ENCODE data around the gene LGI4. TPM values are rescaled to one million over a fixed set of nuclear protein-coding genes. Genes with fewer than 3 reads are reported as not detected.

The LGI4 gene
- polyA plus RNA-seq, 4 donors: 0.45 to 14.5 (median 4.1) TPM

- H3K36me3 ChIP-seq (ENCODE audit: control insufficient read depth in 3 of 3, insufficient read depth in 2 of 3, low read depth in 1 of 3, low read length in 3 of 3): no peaks in the 10 kb centered on the region
- FAIRE-seq (no peak), DNase-seq (no peak)
- H3K27me3 ChIP-seq (ENCODE audit: control insufficient read depth in 3 of 3, insufficient read depth in 3 of 3, low read length in 3 of 3): no peaks in the 10 kb centered on the region
- no peaks in the 10 kb centered on the region for H3K4me1 ChIP-seq (ENCODE audit: control insufficient read depth in 3 of 3, insufficient read depth in 2 of 3, low read depth in 1 of 3, low read length in 2 of 3)
- peaks cover 0 to 5% of the 10 kb centered on the region in 2 donors for H3K9me3 ChIP-seq (ENCODE audit: control insufficient read depth in 2 of 2, insufficient read depth in 1 of 2, low read depth in 1 of 2, low read length in 1 of 2)
- no peak overlapping the region for H3K4me3 ChIP-seq (ENCODE audit: low read depth in 1 of 3, low read length in 3 of 3)
- H3K27ac ChIP-seq (ENCODE audit: low read depth in 1 of 3, low read length in 2 of 3): no peak overlapping the region
- WGBS, 3 donors: 80 to 86% (median 81%) methylated on average over 14 of the region's 14 CpGs
Measured at GRCh38 chr19:35079826-35080225, 55.0 kb downstream of the LGI4 start.

- no peak overlapping the region for H3K27ac ChIP-seq (ENCODE audit: low read depth in 1 of 3, low read length in 2 of 3)
- no peaks in the 10 kb centered on the region for H3K27me3 ChIP-seq (ENCODE audit: control insufficient read depth in 3 of 3, insufficient read depth in 3 of 3, low read length in 3 of 3)
- DNase-seq: no peak
- H3K4me1 ChIP-seq (ENCODE audit: control insufficient read depth in 3 of 3, insufficient read depth in 2 of 3, low read depth in 1 of 3, low read length in 2 of 3): no peaks in the 10 kb centered on the region
- FAIRE-seq: no peak
- 84 to 90% (median 86%) methylated on average over 16 to 17 of the region's 17 CpGs for WGBS, 3 donors
- peaks cover 0 to 5% of the 10 kb centered on the region in 2 donors for H3K9me3 ChIP-seq (ENCODE audit: control insufficient read depth in 2 of 2, insufficient read depth in 1 of 2, low read depth in 1 of 2, low read length in 1 of 2)
- H3K4me3 ChIP-seq (ENCODE audit: low read depth in 1 of 3, low read length in 3 of 3): no peak overlapping the region
- no peaks in the 10 kb centered on the region for H3K36me3 ChIP-seq (ENCODE audit: control insufficient read depth in 3 of 3, insufficient read depth in 2 of 3, low read depth in 1 of 3, low read length in 3 of 3)
Measured at GRCh38 chr19:35077411-35078223, 57.2 kb downstream of the LGI4 start.

- DNase-seq (no peak), FAIRE-seq (no peak)
- WGBS, 3 donors: 58 to 66% (median 62%) methylated on average over 8 of the region's 8 CpGs
- H3K9me3 ChIP-seq (ENCODE audit: control insufficient read depth in 2 of 2, insufficient read depth in 1 of 2, low read depth in 1 of 2, low read length in 1 of 2): no peaks in the 10 kb centered on the region
- H3K36me3 ChIP-seq (ENCODE audit: control insufficient read depth in 3 of 3, insufficient read depth in 2 of 3, low read depth in 1 of 3, low read length in 3 of 3): no peaks in the 10 kb centered on the region
- H3K4me1 ChIP-seq (ENCODE audit: control insufficient read depth in 3 of 3, insufficient read depth in 2 of 3, low read depth in 1 of 3, low read length in 2 of 3): no peaks in the 10 kb centered on the region
- H3K27ac ChIP-seq (ENCODE audit: low read depth in 1 of 3, low read length in 2 of 3): no peak overlapping the region
- H3K27me3 ChIP-seq (ENCODE audit: control insufficient read depth in 3 of 3, insufficient read depth in 3 of 3, low read length in 3 of 3): no peaks in the 10 kb centered on the region
- H3K4me3 ChIP-seq (ENCODE audit: low read depth in 1 of 3, low read length in 3 of 3): no peak overlapping the region
Measured at GRCh38 chr19:35076657-35077056, 58.2 kb downstream of the LGI4 start.

- FAIRE-seq: no peak
- WGBS, 3 donors: 72 to 90% (median 86%) methylated on average over 6 of the region's 6 CpGs
- H3K27ac ChIP-seq (ENCODE audit: low read depth in 1 of 3, low read length in 2 of 3): no peak overlapping the region
- no peaks in the 10 kb centered on the region for H3K4me1 ChIP-seq (ENCODE audit: control insufficient read depth in 3 of 3, insufficient read depth in 2 of 3, low read depth in 1 of 3, low read length in 2 of 3)
- no peaks in the 10 kb centered on the region for H3K9me3 ChIP-seq (ENCODE audit: control insufficient read depth in 2 of 2, insufficient read depth in 1 of 2, low read depth in 1 of 2, low read length in 1 of 2)
- no peak overlapping the region for H3K4me3 ChIP-seq (ENCODE audit: low read depth in 1 of 3, low read length in 3 of 3)
- DNase-seq: no peak
- H3K36me3 ChIP-seq (ENCODE audit: control insufficient read depth in 3 of 3, insufficient read depth in 2 of 3, low read depth in 1 of 3, low read length in 3 of 3): no peaks in the 10 kb centered on the region
- H3K27me3 ChIP-seq (ENCODE audit: control insufficient read depth in 3 of 3, insufficient read depth in 3 of 3, low read length in 3 of 3): no peaks in the 10 kb centered on the region
Measured at GRCh38 chr19:35076026-35076370, 58.9 kb downstream of the LGI4 start.

GRCh38 chr19:35075202-35076025, 59.4 kb downstream of the LGI4 start:
- Histone ChIP-seq H3K4me3 (ENCODE audit: low read depth in 1 of 3, low read length in 3 of 3) (no peak overlapping the region), H3K9me3 (ENCODE audit: control insufficient read depth in 2 of 2, insufficient read depth in 1 of 2, low read depth in 1 of 2, low read length in 1 of 2) (peaks cover 3 to 4% of the 10 kb centered on the region in 2 donors), H3K4me1 (ENCODE audit: control insufficient read depth in 3 of 3, insufficient read depth in 2 of 3, low read depth in 1 of 3, low read length in 2 of 3) (no peaks in the 10 kb centered on the region), H3K27ac (ENCODE audit: low read depth in 1 of 3, low read length in 2 of 3) (no peak overlapping the region), H3K36me3 (ENCODE audit: control insufficient read depth in 3 of 3, insufficient read depth in 2 of 3, low read depth in 1 of 3, low read length in 3 of 3) (no peaks in the 10 kb centered on the region), H3K27me3 (ENCODE audit: control insufficient read depth in 3 of 3, insufficient read depth in 3 of 3, low read length in 3 of 3) (peaks cover 0 to 3% (median 0%) of the 10 kb centered on the region in 3 donors)
- DNase-seq (no peak), FAIRE-seq (no peak)
- 85 to 90% (median 87%) methylated on average over 19 to 21 of the region's 21 CpGs for WGBS, 3 donors

Other genes starting within 250 kb of the LGI4 start
- gene ZNF30, start 208.2 kb downstream of the LGI4 start, polyA plus RNA-seq: 1 to 10 TPM in 3 of 4 donors, under 1 TPM in 1; 0.54 to 5.9 (median 3.2) TPM
- gene ZNF792, start 170.8 kb downstream of the LGI4 start, polyA plus RNA-seq: 1 to 10 TPM in 2 of 4 donors, under 1 TPM in 2; 0.45 to 5.3 (median 1.9) TPM
- 10 to 100 TPM in 2 of 4 donors, 1 to 10 TPM in 2; 2.0 to 47.0 (median 22.3) TPM for gene GRAMD1A, start 134.7 kb downstream of the LGI4 start, polyA plus RNA-seq
- gene SCN1B, start 104.6 kb downstream of the LGI4 start, polyA plus RNA-seq: 10 to 100 TPM in 1 of 4 donors, 1 to 10 TPM in 1, under 1 TPM in 1, not detected in 1; 0.84 to 10.1 (median 2.4) TPM
- gene HPN, start 93.3 kb downstream of the LGI4 start, polyA plus RNA-seq: 100 to 1,000 TPM in 1 of 4 donors, 1 to 10 TPM in 1, not detected in 2; 1.8 to 481 TPM
- 100 to 1,000 TPM in 3 of 4 donors, 10 to 100 TPM in 1; 72.7 to 803 (median 118) TPM for gene FXYD3, start 19.2 kb downstream of the LGI4 start, polyA plus RNA-seq
- gene FXYD1, start 3.8 kb upstream of the LGI4 start, polyA plus RNA-seq: 10 to 100 TPM in 2 of 4 donors, 1 to 10 TPM in 1, not detected in 1; 7.3 to 25.4 (median 13.6) TPM
- under 1 TPM in 2 of 4 donors, not detected in 2; 0.24 to 0.38 TPM for gene FXYD7, start 8.2 kb upstream of the LGI4 start, polyA plus RNA-seq
- gene FXYD5, start 19.7 kb upstream of the LGI4 start, polyA plus RNA-seq: 10 to 100 TPM in 3 of 4 donors, 1 to 10 TPM in 1; 3.4 to 60.5 (median 30.2) TPM
- not detected for gene FAM187B, start 93.7 kb upstream of the LGI4 start, polyA plus RNA-seq
- 100 to 1,000 TPM in 2 of 4 donors, 10 to 100 TPM in 2; 51.6 to 136 (median 98.7) TPM for gene LSR, start 113.9 kb upstream of the LGI4 start, polyA plus RNA-seq
- 100 to 1,000 TPM in 2 of 4 donors, 10 to 100 TPM in 2; 74.7 to 127 (median 109) TPM for gene USF2, start 133.9 kb upstream of the LGI4 start, polyA plus RNA-seq
- under 1 TPM in 2 of 4 donors, not detected in 2; 0.01 to 0.18 TPM for gene HAMP, start 147.5 kb upstream of the LGI4 start, polyA plus RNA-seq
- under 1 TPM in 1 of 4 donors, not detected in 3; 0.07 TPM for gene MAG, start 157.1 kb upstream of the LGI4 start, polyA plus RNA-seq
- gene CD22, start 194.1 kb upstream of the LGI4 start, polyA plus RNA-seq: 1 to 10 TPM in 3 of 4 donors, under 1 TPM in 1; 0.81 to 5.0 (median 2.2) TPM
- under 1 TPM in 2 of 4 donors, not detected in 2; 0.18 to 0.74 TPM for gene FFAR1, start 212.8 kb upstream of the LGI4 start, polyA plus RNA-seq
- gene FFAR3, start 223.4 kb upstream of the LGI4 start, polyA plus RNA-seq: 1 to 10 TPM in 1 of 4 donors, under 1 TPM in 1, not detected in 2; 0.50 to 1.0 TPM
- under 1 TPM in 2 of 4 donors, not detected in 2; 0.06 to 0.15 TPM for gene GPR42, start 236.0 kb upstream of the LGI4 start, polyA plus RNA-seq